ENCODE results near the gene CTDSPL.

GRCh38 chr3:37969596-37970100 lies 108.0 kb downstream of the CTDSPL start:
- TF ChIP-seq CTCF (IDR thresholded peaks at IDR 0.05 in 2 of 3, conservative IDR thresholded peaks at IDR 0.05 in 1 of 3; ENCODE audit: control insufficient read depth in 2 of 3, extremely low read depth in 1 of 3, insufficient read depth in 1 of 3, low read depth in 3 of 3, low read length in 3 of 3) = no peak
- TF ChIP-seq TARDBP (IDR thresholded peaks at IDR 0.05; ENCODE audit: borderline replicate concordance) = no peak
- TF ChIP-seq HDAC2 (IDR thresholded peaks at IDR 0.05) = no peak
- no peak for TF ChIP-seq POLR2AphosphoS5 (IDR thresholded peaks at IDR 0.05; ENCODE audit: low read length)
- TF ChIP-seq SIX5 (IDR thresholded peaks at IDR 0.05; ENCODE audit: low read depth, low read length, severe bottlenecking) = no peak
- TF ChIP-seq MEF2A (IDR thresholded peaks at IDR 0.05; ENCODE audit: insufficient read depth, low read depth, low read length) = no peak
- TF ChIP-seq BCLAF1 (IDR thresholded peaks at IDR 0.05) = no peak
- TF ChIP-seq CREB1 (IDR thresholded peaks at IDR 0.05; ENCODE audit: low read depth) = no peak
- no peak for TF ChIP-seq EGR1 (IDR thresholded peaks at IDR 0.05; ENCODE audit: borderline replicate concordance in 1 of 2, low read depth in 2 of 2, low read length in 2 of 2)
- TF ChIP-seq RFX5 (IDR thresholded peaks at IDR 0.05; ENCODE audit: low read depth, low read length) = no peak
- no peak for TF ChIP-seq BHLHE40 (IDR thresholded peaks at IDR 0.05; ENCODE audit: borderline replicate concordance in 1 of 2, low read depth in 2 of 2, low read length in 1 of 2)

All from GM12878 (cell line).